Chondrocyte (in vitro differentiated cells): ENCODE data around the gene C1QTNF1. TPM values are rescaled to one million over a fixed set of nuclear protein-coding genes. Genes with fewer than 3 reads are reported as not detected.
"Not testable (repeated sequence)": the region's sequence is repeated elsewhere in the genome, so short reads cannot be mapped to it uniquely, and the experiment has no call there.

Experiments
- DNase-seq: peaks from one replicate; pipeline ENCODE4 v3.0.0; 2021; ENCODE audit warnings: mixed read lengths, low spot score
- H3K27ac Mint-ChIP-seq: one replicate; pipeline ENCODE4 v1.8.0; 2021; ENCODE audit warnings: mild to moderate bottlenecking, moderate library complexity, mixed read lengths; ENCODE audit not compliant: unreplicated experiment
- H3K27me3 Mint-ChIP-seq: 2 replicates; pipeline ENCODE4 v1.8.0; 2021; ENCODE audit warnings: low read depth, mixed read lengths
- H3K36me3 Mint-ChIP-seq: 2 replicates; pipeline ENCODE4 v1.8.0; 2021; ENCODE audit warnings: low read depth, mixed read lengths
- H3K4me1 Mint-ChIP-seq: 2 replicates; pipeline ENCODE4 v1.8.0; 2021; ENCODE audit warnings: low read depth, mild to moderate bottlenecking, mixed read lengths
- H3K4me3 Mint-ChIP-seq: one replicate; pipeline ENCODE4 v1.8.0; 2021; ENCODE audit warnings: mild to moderate bottlenecking, moderate library complexity, mixed read lengths; ENCODE audit not compliant: unreplicated experiment
- H3K9me3 Mint-ChIP-seq: 2 replicates; pipeline ENCODE4 v1.8.0; 2021; ENCODE audit warnings: low read depth, mixed read lengths
- CTCF ChIP-seq: fragments of 200-600 bp; sonication (generic); IDR thresholded peaks from 2 replicates; pipeline ENCODE4 v1.5.0; 2021; ENCODE audit warnings: antibody characterized with exemption, mild to moderate bottlenecking, moderate library complexity
- total RNA-seq: library from RNA; stranded (reverse); gene quantifications from 3 replicates; pipeline ENCODE4 v1.2.1, GENCODE V29; 2021

The C1QTNF1 gene
- total RNA-seq, 1 donor from 2014 or later = 74.7 TPM

GRCh38 chr17:79019632-79020584 is 4.1 kb upstream of the C1QTNF1 start:
- Mint-ChIP-seq H3K27me3 (peaks cover 4% of the 10 kb centered on the region), H3K27ac (peak overlapping the region; percentile 88), H3K36me3 (no peaks in the 10 kb centered on the region), H3K9me3 (no peaks in the 10 kb centered on the region), H3K4me3 (no peak overlapping the region), H3K4me1 (peaks cover 39% of the 10 kb centered on the region)
- TF ChIP-seq CTCF = peak; percentile 94
- DNase-seq = no peak

DNA sequence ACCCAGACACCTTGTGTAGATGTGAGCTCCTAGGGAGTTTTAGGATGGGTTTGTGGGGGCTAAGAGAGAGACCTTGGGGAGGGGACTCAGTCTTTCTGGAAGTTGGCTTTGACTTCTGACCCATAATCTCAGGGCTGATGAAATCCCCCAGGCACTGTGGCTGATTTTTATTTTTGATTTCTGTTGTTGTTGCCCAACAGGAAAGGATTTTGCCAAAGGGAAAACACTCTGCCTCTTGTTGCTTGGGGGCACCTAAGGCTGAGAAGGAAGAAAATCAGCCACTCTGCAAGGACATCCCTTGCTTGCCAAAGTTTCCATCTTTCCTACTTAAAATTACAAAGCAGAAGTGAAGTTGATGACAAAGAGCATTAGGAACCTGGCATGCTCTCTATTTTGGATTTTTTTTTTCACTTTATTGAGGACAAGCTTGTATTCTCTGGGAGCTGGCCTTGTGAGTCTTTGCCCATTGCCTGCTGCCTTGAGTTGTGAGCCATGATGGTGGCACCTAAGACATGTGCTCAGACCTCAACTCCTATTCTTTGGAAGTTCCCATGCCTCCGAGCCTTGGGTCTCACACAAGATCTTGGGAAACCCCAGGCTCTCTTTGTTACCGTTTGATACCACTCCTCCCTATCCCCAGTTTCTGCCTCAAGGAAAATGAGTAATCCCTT is 3.2 kb upstream of the C1QTNF1 start:
- Mint-ChIP-seq H3K4me1 (peaks cover 46% of the 10 kb centered on the region), H3K9me3 (no peaks in the 10 kb centered on the region), H3K36me3 (peaks cover 1% of the 10 kb centered on the region), H3K27ac (peak overlapping the region; percentile 88), H3K4me3 (no peak overlapping the region), H3K27me3 (peaks cover 4% of the 10 kb centered on the region)
- TF ChIP-seq CTCF = no peak
- no peak for DNase-seq

DNA sequence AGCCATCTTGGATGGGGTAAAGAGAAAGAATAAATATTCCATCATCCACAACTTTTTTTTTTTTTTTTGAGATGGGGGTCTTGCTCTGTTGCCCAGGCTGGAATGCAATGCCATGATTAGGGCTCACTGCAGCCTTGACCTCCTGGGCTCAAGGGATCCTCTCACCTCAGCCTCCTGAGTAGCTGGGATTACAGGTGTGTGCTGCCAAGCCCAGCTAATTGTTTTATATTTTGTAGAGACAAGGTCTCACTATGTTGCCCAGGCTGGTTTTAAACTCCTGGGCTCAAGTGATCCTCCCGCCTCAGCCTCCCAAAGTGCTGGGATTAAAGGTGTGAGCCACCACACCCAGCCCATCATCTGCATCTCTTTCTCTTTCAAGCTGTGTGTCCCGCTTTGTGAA is 2.0 kb upstream of the C1QTNF1 start:
- H3K27ac Mint-ChIP-seq, DNase-seq, H3K9me3 Mint-ChIP-seq, H3K27me3 Mint-ChIP-seq, H3K36me3 Mint-ChIP-seq, H3K4me3 Mint-ChIP-seq: not testable (repeated sequence)
- peaks cover 54% of the 10 kb centered on the region for H3K4me1 Mint-ChIP-seq

- Mint-ChIP-seq H3K9me3 (no peaks in the 10 kb centered on the region), H3K4me3 (no peak overlapping the region), H3K36me3 (peaks cover 1% of the 10 kb centered on the region), H3K4me1 (peaks cover 60% of the 10 kb centered on the region), H3K27me3 (peaks cover 4% of the 10 kb centered on the region), H3K27ac (no peak overlapping the region)
- no peak for TF ChIP-seq CTCF
- DNase-seq = no peak
Observed at GRCh38 chr17:79022507-79022991, 1.4 kb upstream of the C1QTNF1 start.

DNA sequence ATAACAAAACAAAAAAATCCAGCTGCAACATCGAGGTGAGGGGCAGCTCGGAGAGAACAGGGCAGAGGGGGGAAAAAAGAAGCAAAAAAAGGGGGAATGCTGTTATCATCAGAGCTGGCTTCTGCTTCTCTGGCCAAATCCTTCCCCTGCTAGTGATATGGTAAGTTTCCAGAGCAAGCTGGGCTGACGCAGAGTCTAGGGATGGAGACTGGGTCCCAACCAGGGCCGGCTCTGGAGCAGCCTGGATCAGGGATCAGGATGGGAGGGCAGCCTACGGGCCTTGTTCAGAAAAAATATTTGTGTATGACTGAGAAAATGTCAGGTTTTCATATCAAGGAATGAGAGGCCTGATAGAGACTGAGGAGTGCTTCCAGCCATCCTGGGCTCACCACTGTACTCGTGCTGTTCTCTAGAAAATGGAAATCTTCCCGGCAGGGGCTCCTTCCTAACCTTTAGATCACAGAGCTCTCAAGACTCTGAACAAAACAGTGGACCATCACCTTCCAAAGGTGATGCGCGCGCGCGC is 726 bp upstream of the C1QTNF1 start:
- TF ChIP-seq CTCF = no peak
- Mint-ChIP-seq H3K27me3 (peaks cover 4% of the 10 kb centered on the region), H3K4me3 (peak overlapping the region; percentile 93), H3K9me3 (no peaks in the 10 kb centered on the region), H3K36me3 (peaks cover 1% of the 10 kb centered on the region), H3K4me1 (peaks cover 67% of the 10 kb centered on the region), H3K27ac (no peak overlapping the region)
- DNase-seq = no peak
